Renal cortical epithelial cell (primary cell): ENCODE data around the gene EML4. TPM values are rescaled to one million over a fixed set of nuclear protein-coding genes. Genes with fewer than 3 reads are reported as not detected.

Source experiments
- total RNA-seq: library from RNA; depleted of rRNA; stranded (reverse); fragments of >200 nt; gene quantifications from 2 replicates; pipeline ENCODE4 v1.2.3, GENCODE V29; 2014

EML4 gene
- total RNA-seq, 1 donor from 2014 or later: 45.6 TPM

Other genes with a start within 250 kb of the EML4 start
- 2.1 and 2.4 TPM in 2 replicates for gene PKDCC, start 121.3 kb upstream of the EML4 start, total RNA-seq
- 137 and 338 TPM in 2 replicates for gene COX7A2L, start 191.9 kb downstream of the EML4 start, total RNA-seq